Transverse colon (tissue), 4 donors: ENCODE results near the gene DNAJC6. TPM values are rescaled to one million over a fixed set of nuclear protein-coding genes. Genes with fewer than 3 reads are reported as not detected.

Experiments
- DNase-seq: peaks from one replicate; pipeline ENCODE4 v3.0.0-alpha.2; 2019
- H3K27ac ChIP-seq, 4 donors: fragments of 200-600 bp; sonication (generic); 2 replicates each; pipeline ENCODE4 v1.5.1; 2016 to 2018; ENCODE audit warnings: inconsistent platforms in 4 of 4
- H3K27me3 ChIP-seq: fragments of 200-600 bp; sonication (generic); 2 replicates; pipeline ENCODE4 v1.5.1; 2017; ENCODE audit warnings: inconsistent platforms
- H3K36me3 ChIP-seq, 4 donors: fragments of 200-600 bp; sonication (generic); 2 replicates each; pipeline ENCODE4 v1.5.1; 2017 to 2019; ENCODE audit warnings: inconsistent platforms in 4 of 4
- H3K4me1 ChIP-seq, 4 donors: fragments of 200-600 bp; sonication (generic); 2 replicates each; pipeline ENCODE4 v1.5.1; 2017 to 2020; ENCODE audit warnings: inconsistent platforms in 4 of 4
- H3K4me3 ChIP-seq, 4 donors: fragments of 200-600 bp; sonication (generic); 1 replicate in 1 of 4; 2 replicates in 3 of 4; pipeline versions ENCODE4 v1.5.1 to v1.6.1; 2017 to 2019; ENCODE audit warnings: inconsistent platforms in 4 of 4
- H3K9me3 ChIP-seq, 2 donors: fragments of 200-600 bp; sonication (generic); 2 replicates each; pipeline ENCODE4 v1.5.1; 2017 to 2019; ENCODE audit warnings: inconsistent platforms in 2 of 2
- CTCF ChIP-seq, 5 experiments: fragments of 200-600 bp in 3 of 5; fragments of 450-650 bp in 2 of 5; sonication (generic) in 3 of 5; IDR thresholded peaks; 1 replicate in 2 of 5; 2 replicates in 3 of 5; pipeline ENCODE4 v1.5.1; 2016 to 2017; ENCODE audit warnings: antibody characterized with exemption in 5 of 5, inconsistent platforms in 3 of 5, mild to moderate bottlenecking in 2 of 5, moderate library complexity in 1 of 5
- EP300 ChIP-seq: sonication (generic); formaldehyde crosslinking; IDR thresholded peaks from one replicate; pipeline ENCODE4 v1.6.1; 2017; ENCODE audit warnings: antibody characterized with exemption, low read depth
- POLR2A ChIP-seq: fragments of 450-650 bp; IDR thresholded peaks from one replicate; pipeline ENCODE4 v1.6.1; 2016; ENCODE audit warnings: antibody characterized with exemption, mild to moderate bottlenecking, moderate library complexity
- POLR2AphosphoS5 ChIP-seq, 3 donors: sonication (generic); formaldehyde crosslinking; IDR thresholded peaks; one replicate each; pipeline ENCODE4 v1.6.1; 2016; ENCODE audit warnings: antibody characterized with exemption in 3 of 3
- WGBS, 2 donors: methylation state at CpG; one replicate each; pipeline ENCODE4 v1.1.5; 2018; ENCODE audit warnings: low coverage in 1 of 2; 5-methylcytosine and 5-hydroxymethylcytosine counted together
- in situ Hi-C, 4 donors: fragments of 200-750 bp; cut with MboI; loops; one replicate each; pipeline versions ENCODE4 v1.15.0 to v1.15.1; 2017; ENCODE audit warnings: low sequenced_read_pairs in 3 of 4, low pct_ligation_motif_present in 1 of 4, low pct_unique_long_range_greater_than_20kb in 1 of 4
- intact Hi-C: fragments of 100-400 bp; cut with DNase I; formaldehyde crosslinking; loops from one replicate; pipeline ENCODE4 v1.15.1; 2023; ENCODE audit warnings: low total_unique reads
- total RNA-seq, 4 donors: library from RNA; depleted of rRNA; stranded (reverse); fragments of >200 nt; gene quantifications; one replicate each; pipeline ENCODE4 v1.1.0, GENCODE V29; 2016

The DNAJC6 gene
- total RNA-seq, 4 donors from 2014 or later = 0.40 to 2.7 (median 1.7) TPM

- TF ChIP-seq POLR2A (no peak), CTCF (IDR thresholded peaks at IDR 0.05) (peak in 1 of 5 experiments; percentile 22)
- Histone ChIP-seq H3K27me3 (no peaks in the 10 kb centered on the region), H3K9me3 (no peaks in the 10 kb centered on the region), H3K4me3 (no peak overlapping the region), H3K4me1 (peaks cover 0 to 7% (median 0%) of the 10 kb centered on the region in 4 donors), H3K27ac (no peak overlapping the region), H3K36me3 (peaks cover 0 to 13% (median 0%) of the 10 kb centered on the region in 4 donors)
- DNase-seq = no peak
- 87 to 100% methylated on average over 1 of the region's 1 CpG for WGBS, 2 donors
- in situ Hi-C loops = loop anchor here in 3 of 4 donors (5.0 to 25.0 kb wide), 2 partner anchors 253 kb away; no protein-coding TSS in a partner anchor
- intact Hi-C loops = no loop called here
Observed at GRCh38 chr1:65434255-65434654, 124.9 kb downstream of the DNAJC6 start.

DNA sequence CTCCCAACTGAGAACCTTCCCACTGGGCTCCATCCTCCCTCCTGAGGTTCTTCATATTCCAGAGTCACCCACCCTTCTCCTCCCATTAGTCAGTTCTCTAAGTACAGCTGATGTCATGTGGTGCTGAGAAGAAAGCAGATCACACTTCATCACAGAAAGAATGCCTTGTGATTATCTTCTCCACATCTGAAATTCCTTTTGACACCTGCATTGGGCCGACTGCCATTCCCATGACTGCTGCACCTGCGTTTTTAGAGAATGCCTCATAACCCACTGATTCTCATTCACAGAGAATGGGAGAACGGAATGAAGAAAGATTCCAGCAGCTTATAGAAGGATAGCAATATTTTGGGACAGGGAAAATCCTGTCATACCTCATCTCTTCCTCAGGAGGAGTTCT is 125.4 kb downstream of the DNAJC6 start:
- TF ChIP-seq POLR2AphosphoS5 (IDR thresholded peaks at IDR 0.05) (no peak), CTCF (IDR thresholded peaks at IDR 0.05) (no peak), EP300 (no peak), POLR2A (no peak)
- intact Hi-C loops = no loop called here
- no peaks in the 10 kb centered on the region for H3K27me3 ChIP-seq
- H3K27ac ChIP-seq = no peak overlapping the region
- no peak for DNase-seq
- in situ Hi-C loops = loop anchor here in 3 of 4 donors (5.0 to 25.0 kb wide), 2 partner anchors 253 kb away; no protein-coding TSS in a partner anchor
- WGBS, 2 donors = 86 to 90% methylated on average over 2 to 3 of the region's 3 CpGs
- peaks cover 0 to 12% (median 0%) of the 10 kb centered on the region in 4 donors for H3K36me3 ChIP-seq
- H3K4me1 ChIP-seq = peaks cover 0 to 7% (median 0%) of the 10 kb centered on the region in 4 donors
- H3K4me3 ChIP-seq = no peak overlapping the region
- no peaks in the 10 kb centered on the region for H3K9me3 ChIP-seq

DNA sequence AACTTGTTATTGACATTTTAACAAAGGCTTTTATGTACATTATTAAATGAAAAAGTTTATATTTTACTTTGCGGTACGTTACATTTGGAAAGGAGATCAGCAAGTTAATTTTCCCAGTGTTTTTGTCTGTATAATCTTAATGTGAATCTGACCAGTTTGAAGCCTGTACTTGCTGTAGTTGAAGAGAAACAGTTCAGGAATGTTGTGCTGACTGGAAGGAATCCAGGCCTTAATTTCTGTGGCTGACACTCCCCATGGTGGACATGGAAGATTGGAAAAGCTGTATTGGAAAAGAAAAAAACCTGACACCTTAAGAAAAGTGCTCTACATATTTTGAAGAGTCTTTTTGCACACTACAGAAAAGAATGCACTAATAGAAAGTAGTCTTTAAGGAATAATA is 126.6 kb downstream of the DNAJC6 start:
- Histone ChIP-seq H3K36me3 (peaks cover 0 to 12% (median 0%) of the 10 kb centered on the region in 4 donors), H3K4me1 (peaks cover 0 to 7% (median 0%) of the 10 kb centered on the region in 4 donors), H3K4me3 (no peak overlapping the region), H3K27ac (no peak overlapping the region), H3K27me3 (no peaks in the 10 kb centered on the region), H3K9me3 (no peaks in the 10 kb centered on the region)
- in situ Hi-C loops = loop anchor here in 2 of 4 donors (25.0 kb wide), 1 partner anchor 251 kb away; no protein-coding TSS in a partner anchor
- TF ChIP-seq POLR2A (no peak), POLR2AphosphoS5 (IDR thresholded peaks at IDR 0.05) (no peak), EP300 (no peak), CTCF (IDR thresholded peaks at IDR 0.05) (no peak)
- WGBS, 2 donors = 71 to 83% methylated on average over 2 of the region's 2 CpGs
- DNase-seq = no peak
- intact Hi-C loops = no loop called here

DNA sequence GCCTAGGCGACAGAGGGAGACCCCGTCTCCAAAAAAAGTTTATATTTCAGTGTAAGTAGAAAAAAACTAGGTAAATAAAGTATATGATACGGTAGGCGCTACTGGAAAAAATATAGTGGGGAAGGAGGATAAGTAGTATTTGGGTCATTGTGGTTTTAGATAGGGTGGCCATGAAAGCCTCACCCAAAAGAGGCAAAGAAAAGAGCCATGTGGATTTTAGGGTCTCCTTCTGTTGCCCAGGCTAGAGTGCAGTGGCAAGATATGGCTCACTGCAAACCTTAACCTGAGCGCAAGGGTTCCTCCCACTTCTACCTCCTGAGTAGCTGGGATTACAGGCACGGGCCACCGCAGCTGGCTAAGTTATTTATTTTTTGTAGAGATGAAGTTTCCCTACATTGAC is 128.3 kb downstream of the DNAJC6 start:
- no peak for DNase-seq
- H3K27ac ChIP-seq = no peak overlapping the region
- 90 to 94% methylated on average over 6 to 7 of the region's 7 CpGs for WGBS, 2 donors
- intact Hi-C loops = no loop called here
- H3K4me1 ChIP-seq = no peaks in the 10 kb centered on the region
- no peaks in the 10 kb centered on the region for H3K9me3 ChIP-seq
- in situ Hi-C loops = loop anchor here in 2 of 4 donors (25.0 kb wide), 1 partner anchor 250 kb away; no protein-coding TSS in a partner anchor
- H3K27me3 ChIP-seq = no peaks in the 10 kb centered on the region
- TF ChIP-seq POLR2A (no peak), CTCF (IDR thresholded peaks at IDR 0.05) (no peak), POLR2AphosphoS5 (IDR thresholded peaks at IDR 0.05) (no peak), EP300 (no peak)
- peaks cover 0 to 4% (median 0%) of the 10 kb centered on the region in 4 donors for H3K36me3 ChIP-seq
- H3K4me3 ChIP-seq = no peak overlapping the region
